SK-N-SH (cell line): ENCODE data around the gene TRIP6.

Experiments
- EZH2phosphoT487 ChIP-seq: fragments of 200-600 bp; sonication (generic); IDR thresholded peaks from 2 replicates; pipeline ENCODE4 v1.6.1; 2017; ENCODE audit warnings: low read depth, mixed run types, mild to moderate bottlenecking, antibody characterized with exemption, moderate library complexity, borderline replicate concordance
- GABPA ChIP-seq: IDR thresholded peaks from 2 replicates; pipeline ENCODE4 v1.4.0; 2012; ENCODE audit warnings: low read depth, mild to moderate bottlenecking
- GATA2 ChIP-seq: sonication (generic); formaldehyde crosslinking; IDR thresholded peaks from 2 replicates; pipeline ENCODE4 v1.5.0; 2020; ENCODE audit warnings: mild to moderate bottlenecking, missing genetic modification reagents
- POLR2AphosphoS5 ChIP-seq: IDR thresholded peaks from 2 replicates; pipeline ENCODE4 v1.6.1; 2012; ENCODE audit warnings: low read depth, low read length
- RAD21 ChIP-seq: IDR thresholded peaks from 2 replicates; pipeline ENCODE4 v1.6.1; 2012; ENCODE audit warnings: mild to moderate bottlenecking, low read length
- REST ChIP-seq: IDR thresholded peaks from 2 replicates; pipeline ENCODE4 v1.6.1; 2012; ENCODE audit warnings: mild to moderate bottlenecking, low read depth, low read length, moderate library complexity
- RFX5 ChIP-seq: IDR thresholded peaks from 2 replicates; pipeline ENCODE4 v1.6.1; 2012; ENCODE audit warnings: mild to moderate bottlenecking, improper control_type of control experiment, low read length
- RXRA ChIP-seq: IDR thresholded peaks from 2 replicates; pipeline ENCODE4 v1.4.0; 2012; ENCODE audit warnings: low read depth, mild to moderate bottlenecking, borderline replicate concordance
- TAF1 ChIP-seq: IDR thresholded peaks from 2 replicates; pipeline ENCODE4 v1.6.1; 2012; ENCODE audit warnings: low read depth, mild to moderate bottlenecking, low read length, moderate library complexity, borderline replicate concordance
- TCF12 ChIP-seq: IDR thresholded peaks from 2 replicates; pipeline ENCODE4 v1.4.0; 2012
- USF2 ChIP-seq: fragments of 150-350 bp; IDR thresholded peaks from 2 replicates; pipeline ENCODE4 v1.6.1; 2017; ENCODE audit warnings: antibody characterized with exemption, low read length, low read depth, borderline replicate concordance
- YY1 ChIP-seq: IDR thresholded peaks from 2 replicates; pipeline ENCODE4 v1.4.0; 2012; ENCODE audit warnings: low read depth, mild to moderate bottlenecking
- TF ChIP-seq, protein P1 (sequence below): fragments of 200-600 bp; sonication (generic); IDR thresholded peaks from 2 replicates; pipeline ENCODE4 v1.6.1; 2017; ENCODE audit warnings: antibody characterized with exemption, mild to moderate bottlenecking, moderate library complexity
- TF ChIP-seq, protein P2 (sequence below): IDR thresholded peaks from 2 replicates; pipeline ENCODE4; 2012

DNA sequence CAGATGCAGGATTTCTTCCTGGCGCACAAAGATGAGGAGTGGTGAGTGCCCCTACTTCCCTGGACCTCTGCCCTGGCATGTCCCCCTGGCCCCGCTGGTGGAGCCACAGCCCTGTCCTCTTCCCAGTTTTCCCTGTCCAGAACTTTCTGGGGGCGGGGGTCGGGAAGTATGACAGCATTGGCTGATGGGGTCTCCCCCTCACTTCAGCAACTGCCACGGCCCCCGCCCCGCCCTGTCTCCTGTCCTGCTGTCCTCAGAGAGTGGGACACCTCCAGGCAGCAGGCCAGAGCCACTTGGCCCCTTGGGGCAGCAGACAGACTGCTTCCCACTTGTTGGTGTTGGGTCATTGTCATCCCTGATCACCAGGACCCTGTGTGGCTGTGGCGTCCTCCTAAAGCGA lies 15.0 kb downstream of the TRIP6 start:
- TF ChIP-seq REST (no peak), USF2 (no peak), EZH2phosphoT487 (no peak), RAD21 (no peak), POLR2AphosphoS5 (no peak), TCF12 (no peak), YY1 (no peak), TAF1 (no peak), GABPA (no peak), RXRA (no peak), GATA2 (CRISPR knock-in tag) (no peak), RFX5 (no peak)
- TF ChIP-seq, protein P1, sequence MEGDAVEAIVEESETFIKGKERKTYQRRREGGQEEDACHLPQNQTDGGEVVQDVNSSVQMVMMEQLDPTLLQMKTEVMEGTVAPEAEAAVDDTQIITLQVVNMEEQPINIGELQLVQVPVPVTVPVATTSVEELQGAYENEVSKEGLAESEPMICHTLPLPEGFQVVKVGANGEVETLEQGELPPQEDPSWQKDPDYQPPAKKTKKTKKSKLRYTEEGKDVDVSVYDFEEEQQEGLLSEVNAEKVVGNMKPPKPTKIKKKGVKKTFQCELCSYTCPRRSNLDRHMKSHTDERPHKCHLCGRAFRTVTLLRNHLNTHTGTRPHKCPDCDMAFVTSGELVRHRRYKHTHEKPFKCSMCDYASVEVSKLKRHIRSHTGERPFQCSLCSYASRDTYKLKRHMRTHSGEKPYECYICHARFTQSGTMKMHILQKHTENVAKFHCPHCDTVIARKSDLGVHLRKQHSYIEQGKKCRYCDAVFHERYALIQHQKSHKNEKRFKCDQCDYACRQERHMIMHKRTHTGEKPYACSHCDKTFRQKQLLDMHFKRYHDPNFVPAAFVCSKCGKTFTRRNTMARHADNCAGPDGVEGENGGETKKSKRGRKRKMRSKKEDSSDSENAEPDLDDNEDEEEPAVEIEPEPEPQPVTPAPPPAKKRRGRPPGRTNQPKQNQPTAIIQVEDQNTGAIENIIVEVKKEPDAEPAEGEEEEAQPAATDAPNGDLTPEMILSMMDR, result no peak
- TF ChIP-seq, protein P2, sequence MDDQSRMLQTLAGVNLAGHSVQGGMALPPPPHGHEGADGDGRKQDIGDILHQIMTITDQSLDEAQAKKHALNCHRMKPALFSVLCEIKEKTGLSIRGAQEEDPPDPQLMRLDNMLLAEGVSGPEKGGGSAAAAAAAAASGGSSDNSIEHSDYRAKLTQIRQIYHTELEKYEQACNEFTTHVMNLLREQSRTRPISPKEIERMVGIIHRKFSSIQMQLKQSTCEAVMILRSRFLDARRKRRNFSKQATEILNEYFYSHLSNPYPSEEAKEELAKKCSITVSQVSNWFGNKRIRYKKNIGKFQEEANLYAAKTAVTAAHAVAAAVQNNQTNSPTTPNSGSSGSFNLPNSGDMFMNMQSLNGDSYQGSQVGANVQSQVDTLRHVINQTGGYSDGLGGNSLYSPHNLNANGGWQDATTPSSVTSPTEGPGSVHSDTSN, result no peak
